H7 (cell line): Measurements from ENCODE around the gene HAUS2. TPM values are rescaled to one million over a fixed set of nuclear protein-coding genes. Genes with fewer than 3 reads are reported as not detected.
"Not testable (repeated sequence)": the region's sequence is repeated elsewhere in the genome, so short reads cannot be mapped to it uniquely, and the experiment has no call there.

Source experiments
- DNase-seq: peaks from one replicate; pipeline ENCODE4 v3.0.0; 2012
- H3K27me3 ChIP-seq: 2 replicates; pipeline ENCODE4 v1.6.0; 2011; ENCODE audit warnings: mild to moderate bottlenecking, low read length; ENCODE audit not compliant: control insufficient read depth, insufficient read depth
- H3K36me3 ChIP-seq: replicated peaks from 2 replicates; pipeline ENCODE4 v1.5.1; 2011; ENCODE audit warnings: low read length; ENCODE audit not compliant: control insufficient read depth, insufficient read depth
- H3K4me3 ChIP-seq: 2 replicates; pipeline ENCODE4 v1.5.1; 2011; ENCODE audit warnings: low read depth, mild to moderate bottlenecking, control low read depth, low read length, moderate library complexity; ENCODE audit not compliant: insufficient read depth
- total RNA-seq: library from RNA; depleted of rRNA; stranded (reverse); fragments of >200 nt; shearing (Covaris generic); gene quantifications from 2 replicates; pipeline ENCODE4 v1.2.3, GENCODE V29; 2014

Gene HAUS2
- total RNA-seq, 1 experiment from 2014 or later, result 20.5 TPM

GRCh38 chr15:42590619-42591237 is 42.1 kb downstream of the HAUS2 start:
- no peaks in the 10 kb centered on the region for H3K36me3 ChIP-seq
- no peaks in the 10 kb centered on the region for H3K27me3 ChIP-seq
- no peak overlapping the region for H3K4me3 ChIP-seq
- DNase-seq, result no peak

DNA sequence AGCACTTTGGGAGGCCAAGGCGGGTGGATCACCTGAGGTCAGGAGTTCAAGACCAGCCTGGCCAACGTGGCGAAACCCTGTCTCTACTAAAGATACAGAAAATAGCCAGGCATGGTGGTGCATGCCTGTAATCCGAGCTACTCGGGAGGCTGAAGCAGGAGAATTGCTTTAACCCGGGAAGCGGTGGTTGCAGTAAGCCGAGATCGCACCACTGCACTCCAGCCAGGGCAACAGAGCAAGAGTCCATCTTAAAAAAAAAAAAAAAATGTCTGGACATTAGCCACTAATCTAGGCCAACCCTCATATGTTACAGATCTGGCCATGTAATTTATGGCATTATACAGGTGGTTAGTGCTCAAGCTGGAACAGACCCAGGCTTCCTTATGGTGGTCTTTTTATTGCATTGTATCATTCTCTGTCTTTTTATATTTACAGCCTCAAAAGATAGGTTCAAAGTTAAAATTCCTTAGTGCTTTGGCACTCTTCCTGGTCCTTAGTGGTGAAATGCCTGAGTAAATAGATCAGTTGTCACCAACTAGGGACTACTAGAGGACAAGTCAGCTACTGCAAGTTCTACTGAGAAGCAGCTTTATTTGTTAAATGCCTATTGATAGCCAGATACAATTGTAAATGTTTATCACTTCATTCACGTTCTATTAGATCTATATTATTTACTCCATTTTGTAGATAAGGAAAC is 42.7 kb downstream of the HAUS2 start:
- DNase-seq, result peak; percentile 40
- Histone ChIP-seq H3K36me3 (no peaks in the 10 kb centered on the region), H3K4me3 (no peak overlapping the region), H3K27me3 (no peaks in the 10 kb centered on the region)

- Histone ChIP-seq H3K4me3 (no peak overlapping the region), H3K27me3 (no peaks in the 10 kb centered on the region), H3K36me3 (no peaks in the 10 kb centered on the region)
- no peak for DNase-seq
Measured at GRCh38 chr15:42592716-42593115, 44.1 kb downstream of the HAUS2 start.

DNA sequence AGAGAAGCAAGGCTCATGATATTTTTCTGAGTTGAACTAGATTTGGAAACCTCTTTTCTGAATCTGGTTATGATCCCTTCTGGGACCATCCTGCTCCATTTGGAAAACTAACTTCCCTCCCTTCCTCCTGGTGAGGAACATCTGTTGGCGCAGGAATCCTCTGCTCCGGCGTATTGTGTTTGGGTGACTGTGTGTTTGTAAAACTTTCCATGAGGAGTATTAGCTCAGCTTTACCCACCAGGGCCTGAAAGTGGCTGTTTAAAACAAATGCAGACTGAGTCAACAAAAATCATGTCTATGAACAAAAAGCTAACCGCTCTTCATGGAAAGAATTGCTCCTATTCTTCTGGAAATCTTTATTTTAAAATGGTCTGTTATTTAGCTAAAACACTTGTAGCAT is 44.5 kb downstream of the HAUS2 start:
- Histone ChIP-seq H3K36me3 (no peaks in the 10 kb centered on the region), H3K4me3 (no peak overlapping the region), H3K27me3 (no peaks in the 10 kb centered on the region)
- DNase-seq, result no peak

DNA sequence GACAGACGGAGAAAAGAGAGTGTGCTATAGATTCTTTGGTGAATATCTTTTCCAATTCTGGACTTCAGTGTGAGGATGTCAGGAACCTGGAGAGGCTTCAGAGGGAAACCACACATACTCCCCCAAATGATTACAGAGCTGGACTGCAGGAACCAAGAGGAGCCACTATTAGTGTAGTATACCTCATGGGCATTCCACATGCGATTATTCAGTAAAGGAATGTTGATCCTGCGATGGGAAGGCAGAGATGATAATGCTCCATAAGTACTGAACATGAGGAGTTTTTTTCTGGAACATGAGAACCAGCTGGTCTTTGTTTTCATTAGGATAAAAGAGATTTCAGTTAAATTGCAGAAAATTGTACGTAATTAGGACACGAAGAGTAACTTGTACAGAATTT is 45.5 kb downstream of the HAUS2 start:
- H3K4me3 ChIP-seq, result no peak overlapping the region
- no peak for DNase-seq

DNA sequence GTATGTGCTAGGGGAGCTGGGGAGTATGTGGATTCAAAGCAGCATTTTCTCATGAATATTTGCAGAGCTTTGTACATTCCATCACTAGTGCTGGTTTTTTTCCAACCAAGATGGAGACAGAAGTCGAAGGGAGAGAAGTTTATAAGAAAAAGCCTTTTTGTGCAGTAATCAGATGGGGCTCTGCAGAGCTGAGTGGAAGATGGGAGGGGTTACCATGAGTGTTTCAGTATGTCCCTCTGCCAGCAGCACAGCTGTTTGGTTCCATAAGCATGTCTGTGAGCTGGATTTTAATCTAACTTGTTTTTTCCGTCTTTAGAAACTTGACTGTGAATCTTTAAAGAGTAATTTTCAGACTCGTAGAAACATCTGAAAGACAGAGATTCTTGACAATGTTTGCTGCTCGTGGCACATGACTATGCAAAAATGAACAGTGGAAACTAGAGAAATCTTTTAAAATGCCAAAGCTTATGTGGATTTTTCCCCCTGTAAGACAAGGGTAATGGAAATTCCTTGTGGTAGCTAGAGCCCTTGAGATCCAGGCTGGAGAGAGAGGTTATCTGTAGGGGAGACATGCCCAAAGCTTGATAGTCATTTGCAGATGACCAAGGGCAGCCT is 47.1 kb downstream of the HAUS2 start:
- H3K36me3 ChIP-seq, result no peaks in the 10 kb centered on the region
- H3K4me3 ChIP-seq, result no peak overlapping the region
- no peak for DNase-seq
- no peaks in the 10 kb centered on the region for H3K27me3 ChIP-seq

More for the DNA sequence above, 45.5 kb downstream of the HAUS2 start:
- no peaks in the 10 kb centered on the region for H3K36me3 ChIP-seq
- no peaks in the 10 kb centered on the region for H3K27me3 ChIP-seq

DNA sequence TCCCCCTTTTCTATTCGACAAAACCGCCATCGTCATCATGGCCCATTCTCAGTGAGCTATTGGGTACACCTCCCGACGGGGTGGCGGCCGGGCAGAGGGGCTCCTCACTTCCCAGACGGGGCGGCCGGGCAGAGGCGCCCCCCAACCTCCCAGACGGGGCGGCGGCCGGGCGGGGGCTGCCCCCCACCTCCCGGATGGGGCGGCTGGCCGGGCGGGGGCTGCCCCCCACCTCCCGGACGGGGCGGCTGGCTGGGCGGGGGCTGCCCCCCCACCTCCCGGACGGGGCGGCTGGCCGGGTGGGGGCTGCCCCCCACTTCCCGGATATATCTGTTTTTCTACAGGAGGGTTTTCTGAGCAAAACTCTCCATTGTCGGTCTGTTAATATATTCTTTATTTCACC is 52.7 kb downstream of the HAUS2 start:
- H3K4me3 ChIP-seq, H3K27me3 ChIP-seq, H3K36me3 ChIP-seq, DNase-seq: not testable (repeated sequence)

GRCh38 chr15:42602501-42602900 is 53.9 kb downstream of the HAUS2 start:
- DNase-seq, result no peak
- H3K4me3 ChIP-seq, result no peak overlapping the region
- H3K36me3 ChIP-seq, result no peaks in the 10 kb centered on the region
- no peaks in the 10 kb centered on the region for H3K27me3 ChIP-seq

DNA sequence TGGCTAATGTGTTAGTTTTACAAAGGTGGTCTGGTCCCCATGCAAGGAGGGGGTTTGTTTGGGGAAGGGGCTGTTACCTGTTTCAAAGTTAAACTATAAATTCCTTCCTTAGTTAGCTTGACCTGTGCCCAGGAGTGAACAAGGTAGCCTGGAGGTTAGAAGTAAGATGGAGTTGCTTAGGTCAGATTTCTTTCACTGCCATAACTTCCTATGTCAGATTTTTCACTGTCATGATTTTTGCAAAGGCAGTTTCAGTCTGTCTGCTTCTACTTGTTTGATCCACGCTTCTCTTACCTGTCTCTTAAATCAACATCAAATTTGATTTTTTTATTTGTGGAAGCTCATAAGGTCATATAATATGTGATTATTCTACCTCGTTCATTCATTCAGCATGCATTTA is 55.3 kb downstream of the HAUS2 start:
- Histone ChIP-seq H3K4me3 (no peak overlapping the region), H3K27me3 (no peaks in the 10 kb centered on the region), H3K36me3 (no peaks in the 10 kb centered on the region)
- DNase-seq, result no peak

- no peak for DNase-seq
Measured at GRCh38 chr15:42604894-42605744, 56.5 kb downstream of the HAUS2 start.

GRCh38 chr15:42605796-42606195 is 57.2 kb downstream of the HAUS2 start:
- H3K4me3 ChIP-seq, result no peak overlapping the region
- no peaks in the 10 kb centered on the region for H3K36me3 ChIP-seq
- H3K27me3 ChIP-seq, result no peaks in the 10 kb centered on the region
- DNase-seq, result no peak

More at GRCh38 chr15:42604894-42605744, 56.5 kb downstream of the HAUS2 start:
- Histone ChIP-seq H3K27me3 (no peaks in the 10 kb centered on the region), H3K36me3 (no peaks in the 10 kb centered on the region), H3K4me3 (no peak overlapping the region)

DNA sequence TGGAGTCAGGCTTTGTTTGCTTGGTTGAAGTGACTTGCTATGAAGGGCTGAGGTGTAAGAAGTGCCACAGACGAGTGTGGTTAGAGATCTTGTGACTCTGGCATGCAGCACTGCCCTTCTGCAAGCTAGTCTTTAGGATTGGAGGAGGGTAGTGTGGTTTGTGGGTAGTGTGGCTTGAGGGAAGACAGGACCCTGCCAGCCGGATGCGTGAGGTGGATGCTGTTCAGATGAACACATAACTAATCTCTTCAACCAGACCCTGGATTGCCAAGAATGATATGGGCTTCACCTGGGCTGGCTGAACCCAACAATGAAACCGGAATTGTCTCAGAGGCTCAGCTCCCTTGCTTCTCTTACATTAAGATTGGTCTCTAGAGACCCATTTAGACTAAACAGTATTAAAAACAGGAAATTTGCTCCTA is 59.5 kb downstream of the HAUS2 start:
- no peaks in the 10 kb centered on the region for H3K27me3 ChIP-seq
- no peak overlapping the region for H3K4me3 ChIP-seq
- H3K36me3 ChIP-seq, result no peaks in the 10 kb centered on the region
- DNase-seq, result no peak

- no peaks in the 10 kb centered on the region for H3K36me3 ChIP-seq
- H3K4me3 ChIP-seq, result no peak overlapping the region
- no peaks in the 10 kb centered on the region for H3K27me3 ChIP-seq
- no peak for DNase-seq
Measured at GRCh38 chr15:42608752-42609488, 60.3 kb downstream of the HAUS2 start.

DNA sequence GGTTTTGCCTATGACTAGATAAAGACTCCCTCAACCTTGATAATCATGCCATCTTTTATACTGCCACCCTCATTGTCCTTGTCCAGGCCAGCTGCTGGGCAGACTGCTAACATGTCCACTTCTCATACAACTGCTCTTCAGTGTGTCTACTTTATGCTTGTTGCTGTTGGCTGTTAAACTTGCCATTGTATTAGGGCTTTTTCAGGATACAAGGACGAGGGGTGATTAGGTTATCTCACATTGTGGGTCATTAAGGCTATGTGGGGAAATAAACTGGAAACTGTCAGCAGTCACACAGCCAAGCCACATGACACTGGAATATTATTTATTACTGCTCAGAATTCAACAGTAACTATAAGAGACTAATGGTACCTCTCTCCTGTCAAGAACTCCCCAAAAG is 62.9 kb downstream of the HAUS2 start:
- H3K27me3 ChIP-seq, result no peaks in the 10 kb centered on the region
- no peak for DNase-seq
- no peaks in the 10 kb centered on the region for H3K36me3 ChIP-seq
- H3K4me3 ChIP-seq, result no peak overlapping the region
